ENCODE measurements around the gene CDK17. TPM values are rescaled to one million over a fixed set of nuclear protein-coding genes. Genes with fewer than 3 reads are reported as not detected.

Gene CDK17
- total RNA-seq, 6 donors from 2014 or later: 31.5 to 71.8 (median 42.5) TPM

GRCh38 chr12:96285158-96285557, 115.1 kb downstream of the CDK17 start:
- DNase-seq (no peak), ATAC-seq (ENCODE audit: low FRiP score in 2 of 2) (no peak)
- no peak overlapping the region for H3K4me3 ChIP-seq
- H3K9me3 ChIP-seq: no peaks in the 10 kb centered on the region
- H3K4me1 ChIP-seq: no peaks in the 10 kb centered on the region
- H3K27ac ChIP-seq: peak overlapping the region in 1 of 4 donors; percentile 1
- peaks cover 16 to 96% (median 39%) of the 10 kb centered on the region in 4 donors for H3K36me3 ChIP-seq
- TF ChIP-seq CTCF (IDR thresholded peaks at IDR 0.05) (no peak), POLR2A (IDR thresholded peaks at IDR 0.05) (no peak), EP300 (IDR thresholded peaks at IDR 0.05) (no peak), POLR2AphosphoS5 (IDR thresholded peaks at IDR 0.05) (no peak)
- no peaks in the 10 kb centered on the region for H3K27me3 ChIP-seq

- TF ChIP-seq POLR2A (IDR thresholded peaks at IDR 0.05) (no peak), POLR2AphosphoS5 (IDR thresholded peaks at IDR 0.05) (no peak), EP300 (IDR thresholded peaks at IDR 0.05) (no peak), CTCF (IDR thresholded peaks at IDR 0.05) (no peak)
- DNase-seq (no peak), ATAC-seq (ENCODE audit: low FRiP score in 2 of 2) (no peak)
- H3K27ac ChIP-seq: no peak overlapping the region
- H3K36me3 ChIP-seq: peaks cover 0 to 71% (median 14%) of the 10 kb centered on the region in 4 donors
- no peaks in the 10 kb centered on the region for H3K27me3 ChIP-seq
- no peaks in the 10 kb centered on the region for H3K4me1 ChIP-seq
- H3K9me3 ChIP-seq: no peaks in the 10 kb centered on the region
- no peak overlapping the region for H3K4me3 ChIP-seq
These were observed 125.9 kb downstream of the CDK17 start for GRCh38 chr12:96274331-96274730.

GRCh38 chr12:96271469-96272199, 128.6 kb downstream of the CDK17 start:
- no peaks in the 10 kb centered on the region for H3K27me3 ChIP-seq
- H3K4me3 ChIP-seq: no peak overlapping the region
- ATAC-seq (ENCODE audit: low FRiP score in 2 of 2): no peak
- peaks cover 0 to 63% (median 15%) of the 10 kb centered on the region in 4 donors for H3K36me3 ChIP-seq
- no peak for DNase-seq
- H3K9me3 ChIP-seq: no peaks in the 10 kb centered on the region
- no peak for TF ChIP-seq CTCF (IDR thresholded peaks at IDR 0.05)
- TF ChIP-seq POLR2A (IDR thresholded peaks at IDR 0.05): no peak
- no peak for TF ChIP-seq POLR2AphosphoS5 (IDR thresholded peaks at IDR 0.05)
- WGBS, 2 donors: 74 to 80% methylated on average over 8 of the region's 8 CpGs
- H3K4me1 ChIP-seq: no peaks in the 10 kb centered on the region
- H3K27ac ChIP-seq: no peak overlapping the region

- TF ChIP-seq EP300 (IDR thresholded peaks at IDR 0.05) (no peak), POLR2A (IDR thresholded peaks at IDR 0.05) (no peak), POLR2AphosphoS5 (IDR thresholded peaks at IDR 0.05) (no peak), CTCF (IDR thresholded peaks at IDR 0.05) (no peak)
- H3K27ac ChIP-seq: peak overlapping the region in 1 of 4 donors; percentile 10
- H3K4me1 ChIP-seq: peaks cover 4 to 14% (median 7%) of the 10 kb centered on the region in 4 donors
- H3K9me3 ChIP-seq: no peaks in the 10 kb centered on the region
- no peaks in the 10 kb centered on the region for H3K27me3 ChIP-seq
- H3K4me3 ChIP-seq: no peak overlapping the region
- DNase-seq (no peak), ATAC-seq (ENCODE audit: low FRiP score in 2 of 2) (no peak)
- H3K36me3 ChIP-seq: peaks cover 0 to 72% (median 10%) of the 10 kb centered on the region in 4 donors
- 80% methylated on average over 2 of the region's 2 CpGs for WGBS, 2 donors
These were observed 134.0 kb downstream of the CDK17 start for GRCh38 chr12:96266238-96266637.

GRCh38 chr12:96265836-96266235, 134.4 kb downstream of the CDK17 start:
- DNase-seq: no peak
- no peak for TF ChIP-seq CTCF (IDR thresholded peaks at IDR 0.05)
- no peak for TF ChIP-seq POLR2A (IDR thresholded peaks at IDR 0.05)
- TF ChIP-seq EP300 (IDR thresholded peaks at IDR 0.05): no peak
- TF ChIP-seq POLR2AphosphoS5 (IDR thresholded peaks at IDR 0.05): no peak
- 91 to 95% methylated on average over 1 of the region's 1 CpG for WGBS, 2 donors
- ATAC-seq (ENCODE audit: low FRiP score in 2 of 2): no peak
- Histone ChIP-seq H3K27ac (no peak overlapping the region), H3K9me3 (no peaks in the 10 kb centered on the region), H3K36me3 (peaks cover 0 to 72% (median 8%) of the 10 kb centered on the region in 4 donors), H3K4me1 (peaks cover 4 to 14% (median 7%) of the 10 kb centered on the region in 4 donors), H3K4me3 (no peak overlapping the region), H3K27me3 (no peaks in the 10 kb centered on the region)
